ENCODE measurements around the gene CTDP1. TPM values are rescaled to one million over a fixed set of nuclear protein-coding genes. Genes with fewer than 3 reads are reported as not detected.
A peak's percentile ranks its signal among the peaks of the same experiment; 100 is the strongest.

CTDP1 gene
- total and polyA plus RNA-seq, 9 of the 15 experiments (the other 6 are each of a cell fraction or from before 2014, with no cell fraction given), result 0.07 to 19.2 (median 4.0) TPM

DNA sequence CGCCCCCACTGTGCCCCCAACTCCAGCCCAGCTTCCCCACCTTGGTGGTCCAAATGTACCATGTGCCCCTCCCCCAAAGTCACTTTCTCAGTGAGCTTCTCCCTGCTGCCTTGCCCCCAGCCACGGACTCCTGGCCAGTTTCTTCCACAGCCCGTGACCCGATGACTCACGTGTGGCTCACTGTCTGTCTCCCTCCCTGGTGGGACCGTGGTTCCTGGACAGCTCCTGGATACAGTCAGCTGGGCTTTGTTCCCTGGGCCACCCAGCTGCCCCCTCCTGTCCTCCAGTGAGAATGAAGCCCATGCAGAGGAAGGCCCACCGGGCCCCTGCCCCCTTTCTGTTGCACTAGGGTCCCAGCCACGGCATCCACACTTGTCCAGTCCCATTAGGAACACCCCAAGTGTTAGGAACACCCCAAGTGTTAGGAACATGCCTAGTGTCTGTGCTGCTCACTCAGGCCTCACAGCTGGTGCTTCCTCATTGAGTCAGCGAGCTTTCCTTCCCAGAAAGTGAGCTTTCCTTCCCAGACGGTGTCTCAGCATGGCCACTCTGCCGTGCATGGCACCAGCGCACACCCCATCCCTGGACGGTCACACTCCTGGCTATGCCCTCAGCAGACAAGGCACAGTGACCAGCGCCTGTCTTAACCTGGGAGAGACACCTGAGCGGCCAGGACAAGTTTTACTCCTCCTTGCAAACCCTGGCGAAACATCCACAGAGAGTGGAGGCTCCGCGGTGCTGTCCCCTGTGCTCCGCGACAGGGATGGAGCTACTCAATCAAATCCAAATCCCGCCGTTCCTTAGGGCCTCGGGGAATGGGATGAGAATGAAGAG is 44.8 kb upstream of the CTDP1 start (continued):
- TF ChIP-seq, protein P1, sequence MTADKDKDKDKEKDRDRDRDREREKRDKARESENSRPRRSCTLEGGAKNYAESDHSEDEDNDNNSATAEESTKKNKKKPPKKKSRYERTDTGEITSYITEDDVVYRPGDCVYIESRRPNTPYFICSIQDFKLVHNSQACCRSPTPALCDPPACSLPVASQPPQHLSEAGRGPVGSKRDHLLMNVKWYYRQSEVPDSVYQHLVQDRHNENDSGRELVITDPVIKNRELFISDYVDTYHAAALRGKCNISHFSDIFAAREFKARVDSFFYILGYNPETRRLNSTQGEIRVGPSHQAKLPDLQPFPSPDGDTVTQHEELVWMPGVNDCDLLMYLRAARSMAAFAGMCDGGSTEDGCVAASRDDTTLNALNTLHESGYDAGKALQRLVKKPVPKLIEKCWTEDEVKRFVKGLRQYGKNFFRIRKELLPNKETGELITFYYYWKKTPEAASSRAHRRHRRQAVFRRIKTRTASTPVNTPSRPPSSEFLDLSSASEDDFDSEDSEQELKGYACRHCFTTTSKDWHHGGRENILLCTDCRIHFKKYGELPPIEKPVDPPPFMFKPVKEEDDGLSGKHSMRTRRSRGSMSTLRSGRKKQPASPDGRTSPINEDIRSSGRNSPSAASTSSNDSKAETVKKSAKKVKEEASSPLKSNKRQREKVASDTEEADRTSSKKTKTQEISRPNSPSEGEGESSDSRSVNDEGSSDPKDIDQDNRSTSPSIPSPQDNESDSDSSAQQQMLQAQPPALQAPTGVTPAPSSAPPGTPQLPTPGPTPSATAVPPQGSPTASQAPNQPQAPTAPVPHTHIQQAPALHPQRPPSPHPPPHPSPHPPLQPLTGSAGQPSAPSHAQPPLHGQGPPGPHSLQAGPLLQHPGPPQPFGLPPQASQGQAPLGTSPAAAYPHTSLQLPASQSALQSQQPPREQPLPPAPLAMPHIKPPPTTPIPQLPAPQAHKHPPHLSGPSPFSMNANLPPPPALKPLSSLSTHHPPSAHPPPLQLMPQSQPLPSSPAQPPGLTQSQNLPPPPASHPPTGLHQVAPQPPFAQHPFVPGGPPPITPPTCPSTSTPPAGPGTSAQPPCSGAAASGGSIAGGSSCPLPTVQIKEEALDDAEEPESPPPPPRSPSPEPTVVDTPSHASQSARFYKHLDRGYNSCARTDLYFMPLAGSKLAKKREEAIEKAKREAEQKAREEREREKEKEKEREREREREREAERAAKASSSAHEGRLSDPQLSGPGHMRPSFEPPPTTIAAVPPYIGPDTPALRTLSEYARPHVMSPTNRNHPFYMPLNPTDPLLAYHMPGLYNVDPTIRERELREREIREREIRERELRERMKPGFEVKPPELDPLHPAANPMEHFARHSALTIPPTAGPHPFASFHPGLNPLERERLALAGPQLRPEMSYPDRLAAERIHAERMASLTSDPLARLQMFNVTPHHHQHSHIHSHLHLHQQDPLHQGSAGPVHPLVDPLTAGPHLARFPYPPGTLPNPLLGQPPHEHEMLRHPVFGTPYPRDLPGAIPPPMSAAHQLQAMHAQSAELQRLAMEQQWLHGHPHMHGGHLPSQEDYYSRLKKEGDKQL (CRISPR knock-in tag; IDR thresholded peaks at IDR 0.05; ENCODE audit: borderline replicate concordance), result no peak
- no peak for TF ChIP-seq MAFF (IDR thresholded peaks at IDR 0.05; ENCODE audit: low read length)
- no peak for TF ChIP-seq RUNX1 (IDR thresholded peaks at IDR 0.05; ENCODE audit: low read depth)
- no peak for TF ChIP-seq ARID1B (IDR thresholded peaks at IDR 0.05)

DNA sequence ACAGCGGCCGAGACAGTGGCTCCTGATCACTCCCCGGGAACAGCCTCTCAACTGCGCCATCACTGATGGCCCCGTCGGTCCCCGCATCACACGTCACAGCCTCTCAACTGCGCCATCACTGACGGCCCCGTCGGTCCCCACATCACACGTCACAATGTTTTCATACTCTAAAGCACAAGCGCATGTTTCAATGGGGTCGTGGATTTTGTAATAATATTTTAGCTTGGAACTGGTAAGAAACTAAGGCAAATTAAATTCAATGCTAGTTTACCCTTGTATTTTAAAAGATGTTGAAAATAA is 44.2 kb upstream of the CTDP1 start:
- Histone ChIP-seq H3K4me1 (replicated peaks in 1 of 2; ENCODE audit: control insufficient read depth in 2 of 2, insufficient read depth in 2 of 2, low read length in 2 of 2) (peaks cover 0 to 14% of the 10 kb centered on the region in 2 experiments; a peak in 1 of 5 replicates), H3K9me3 (replicated peaks; ENCODE audit: control insufficient read depth, insufficient read depth, low read depth, low read length) (no peaks in the 10 kb centered on the region; the same call in 1 of the 2 replicates), H3K4me3 (no peak overlapping the region), H3K9me1 (ENCODE audit: control insufficient read depth, insufficient read depth, low read length) (no peaks in the 10 kb centered on the region), H3K79me2 (ENCODE audit: control insufficient read depth, insufficient read depth, low read length) (no peaks in the 10 kb centered on the region), H3K9ac (ENCODE audit: insufficient read depth in 1 of 2, low read depth in 2 of 2, low read length in 2 of 2) (no peak overlapping the region), H3K4me2 (ENCODE audit: insufficient read depth, low read length) (no peak overlapping the region; the same call in 1 of the 2 replicates), H3K27ac (ENCODE audit: extremely low read depth, low read depth, low read length) (no peak overlapping the region), H3K36me3 (ENCODE audit: control insufficient read depth, insufficient read depth, low read length) (no peaks in the 10 kb centered on the region), H2AFZ (ENCODE audit: low read depth, low read length) (0 out of 2 replicates have a peak overlapping the region, but pooled peaks have one; percentile 33), H4K20me1 (replicated peaks; ENCODE audit: control insufficient read depth, insufficient read depth, low read length) (no peaks in the 10 kb centered on the region), H3K27me3 (ENCODE audit: control insufficient read depth in 2 of 2, insufficient read depth in 2 of 2, low read length in 2 of 2) (peaks cover 0 to 11% of the 10 kb centered on the region in 2 experiments; a peak in 2 of 5 replicates)
- DNase-seq (ENCODE audit: extremely low read depth in 1 of 4, low spot score in 3 of 4) (no peak), ATAC-seq (no peak; the same call in 2 of the 3 replicates), FAIRE-seq (no peak)
- in situ Hi-C loops (cut with MboI), result no loop called here
- WGBS (ENCODE audit: insufficient coverage, low coverage, missing lambda C conversion rate), result 0% methylated on average over 7 of the region's 15 CpGs
- intact Hi-C loops (cut with micrococcal nuclease), result no loop called here
- BruUV-seq (replicated peaks), result no TSS peak
- ChIA-PET CTCF (ENCODE audit: low intra/inter-chr PET ratio) (no interaction called here), POLR2A (no interaction called here)
- TF ChIP-seq TBL1XR1 (IDR thresholded peaks at IDR 0.05; ENCODE audit: low read length in 2 of 2) (no peak), NR2C2 (CRISPR knock-in tag; IDR thresholded peaks at IDR 0.05) (no peak), NR2C2 (tag; IDR thresholded peaks at IDR 0.05) (no peak), TEAD4 (IDR thresholded peaks at IDR 0.05; ENCODE audit: low read length) (no peak), TEAD4 (CRISPR knock-in tag; IDR thresholded peaks at IDR 0.05; ENCODE audit: borderline replicate concordance) (no peak), TARDBP (IDR thresholded peaks at IDR 0.05) (no peak), RUNX1 (IDR thresholded peaks at IDR 0.05; ENCODE audit: low read depth) (no peak), ZNF165 (CRISPR knock-in tag; IDR thresholded peaks at IDR 0.05; ENCODE audit: borderline replicate concordance) (no peak), CREB1 (IDR thresholded peaks at IDR 0.05) (peak; percentile 92), CREB1 (CRISPR knock-in tag; IDR thresholded peaks at IDR 0.05) (0 out of 2 replicates have a peak, but pooled peaks have one; percentile 31), BCL6 (CRISPR knock-in tag; IDR thresholded peaks at IDR 0.05) (no peak), TGIF2 (CRISPR knock-in tag; IDR thresholded peaks at IDR 0.05) (no peak)
- TF ChIP-seq, protein P2, sequence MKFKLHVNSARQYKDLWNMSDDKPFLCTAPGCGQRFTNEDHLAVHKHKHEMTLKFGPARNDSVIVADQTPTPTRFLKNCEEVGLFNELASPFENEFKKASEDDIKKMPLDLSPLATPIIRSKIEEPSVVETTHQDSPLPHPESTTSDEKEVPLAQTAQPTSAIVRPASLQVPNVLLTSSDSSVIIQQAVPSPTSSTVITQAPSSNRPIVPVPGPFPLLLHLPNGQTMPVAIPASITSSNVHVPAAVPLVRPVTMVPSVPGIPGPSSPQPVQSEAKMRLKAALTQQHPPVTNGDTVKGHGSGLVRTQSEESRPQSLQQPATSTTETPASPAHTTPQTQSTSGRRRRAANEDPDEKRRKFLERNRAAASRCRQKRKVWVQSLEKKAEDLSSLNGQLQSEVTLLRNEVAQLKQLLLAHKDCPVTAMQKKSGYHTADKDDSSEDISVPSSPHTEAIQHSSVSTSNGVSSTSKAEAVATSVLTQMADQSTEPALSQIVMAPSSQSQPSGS (CRISPR knock-in tag; IDR thresholded peaks at IDR 0.05), result no peak
